Sigmoid colon (tissue), 7 donors: ENCODE results near the gene EPS8L2. TPM values are rescaled to one million over a fixed set of nuclear protein-coding genes. Genes with fewer than 3 reads are reported as not detected.

Experiments used
- DNase-seq: peaks from one replicate; pipeline ENCODE4 v3.0.0-alpha.2; 2019
- H3K27ac ChIP-seq, 4 donors: fragments of 200-600 bp; sonication (generic); one replicate each; pipeline ENCODE4 v1.5.1; 2016 to 2019; ENCODE audit warnings: mild to moderate bottlenecking in 1 of 4
- H3K27me3 ChIP-seq, 3 donors: fragments of 200-600 bp; sonication (generic); one replicate each; pipeline ENCODE4 v1.5.1; 2019; ENCODE audit warnings: mild to moderate bottlenecking in 1 of 3
- H3K36me3 ChIP-seq, 4 donors: fragments of 200-600 bp; sonication (generic); one replicate each; pipeline ENCODE4 v1.5.1; 2016 to 2019
- H3K4me1 ChIP-seq, 4 donors: fragments of 200-600 bp; sonication (generic); one replicate each; pipeline ENCODE4 v1.5.1; 2017 to 2019
- H3K4me3 ChIP-seq, 4 donors: fragments of 200-600 bp; sonication (generic); one replicate each; pipeline ENCODE4 v1.5.1; 2017 to 2019; ENCODE audit warnings: mild to moderate bottlenecking in 2 of 4, moderate library complexity in 1 of 4
- H3K9me3 ChIP-seq, 4 donors: fragments of 200-600 bp in 3 of 4; sonication (generic) in 3 of 4; one replicate each; pipeline versions ENCODE4 v1.5.1 to v1.6.1; 2013 to 2019
- EP300 ChIP-seq, 4 donors: sonication (generic); formaldehyde crosslinking; IDR thresholded peaks; one replicate each; pipeline ENCODE4 v1.6.1; 2017; ENCODE audit warnings: antibody characterized with exemption in 4 of 4
- POLR2A ChIP-seq, 2 donors: fragments of 450-650 bp; IDR thresholded peaks; one replicate each; pipeline ENCODE4 v1.6.1; 2016; ENCODE audit warnings: antibody characterized with exemption in 2 of 2, mild to moderate bottlenecking in 2 of 2, moderate library complexity in 2 of 2
- POLR2AphosphoS5 ChIP-seq, 4 donors: sonication (generic); formaldehyde crosslinking; IDR thresholded peaks; one replicate each; pipeline ENCODE4 v1.6.1; 2017; ENCODE audit warnings: antibody characterized with exemption in 4 of 4
- WGBS, 2 donors: extraction: QIAGEN DNeasy Blood & Tissue Kit; methylation state at CpG; one replicate each; pipeline ENCODE4 v1.1.7; 2013; 5-methylcytosine and 5-hydroxymethylcytosine counted together
- intact Hi-C: fragments of 100-400 bp; cut with DNase I; formaldehyde crosslinking; loops from one replicate; pipeline ENCODE4 v1.15.1; 2023
- polyA plus RNA-seq, 3 donors: library from polyadenylated mRNA; stranded (reverse); fragments of 200-250 nt; gene quantifications; one replicate each; pipeline ENCODE4 v1.2.3, GENCODE V29; 2013
- total RNA-seq, 4 donors: library from RNA; depleted of rRNA; stranded (reverse); fragments of >200 nt; gene quantifications; one replicate each; pipeline ENCODE4 v1.1.0, GENCODE V29; 2016
- TF ChIP-seq, protein P1 (sequence below), 4 experiments: fragments of 450-650 bp in 3 of 4; fragments of 200-600 bp in 1 of 4; IDR thresholded peaks; one replicate each; pipeline ENCODE4 v1.5.1; 2016 to 2019; ENCODE audit warnings: antibody characterized with exemption in 4 of 4, mild to moderate bottlenecking in 3 of 4, moderate library complexity in 2 of 4
- donor health status: healthy with polysubstance abuse.
- donor health status: Bipolar disorder and iron deficiency.
- donor health status: healthy.

Gene EPS8L2
- total and polyA plus RNA-seq, 7 donors, result 5.4 to 168 (median 15.6) TPM

DNA sequence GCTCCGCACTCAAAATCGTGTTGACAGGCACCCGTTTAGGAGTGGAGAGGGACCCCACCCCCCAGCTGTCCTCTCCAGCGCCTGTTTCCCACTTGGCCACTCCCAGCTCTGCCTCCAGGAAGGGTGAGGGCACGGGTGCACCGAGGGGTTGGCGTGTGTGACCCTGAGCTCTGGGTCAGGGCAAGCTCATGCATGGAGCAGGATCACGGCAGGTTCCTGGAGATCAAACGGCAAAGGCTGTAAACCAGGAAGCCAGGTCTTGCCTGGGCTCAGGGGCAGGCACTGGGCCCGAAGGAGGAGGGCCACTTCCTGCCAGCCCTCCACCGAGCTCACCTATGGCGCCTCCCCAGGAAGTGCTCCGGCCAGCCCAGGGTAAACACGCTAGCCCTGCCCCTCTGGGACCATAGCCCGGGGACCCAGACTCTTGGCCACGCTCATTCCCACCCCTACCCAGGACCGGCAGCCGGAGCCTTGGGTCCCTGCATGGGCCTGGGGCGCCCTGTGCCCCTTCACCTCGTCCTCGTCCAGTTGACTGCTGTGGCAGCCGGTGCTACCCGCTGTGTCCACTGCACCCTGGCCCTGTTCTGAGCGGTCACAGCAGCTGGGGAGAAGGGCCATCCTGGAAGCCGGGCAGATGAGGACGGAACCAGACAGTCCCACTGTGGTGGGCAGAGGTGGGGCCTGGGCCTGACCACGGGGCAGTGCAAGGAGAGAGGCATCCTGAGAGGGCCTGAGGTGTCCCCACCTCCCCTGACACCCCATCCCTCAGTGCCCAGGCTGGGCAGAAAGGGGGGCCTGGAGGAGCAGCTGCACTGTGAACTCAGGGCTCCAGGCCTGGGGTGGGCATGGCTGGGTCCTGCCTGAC is 1.0 kb upstream of the EPS8L2 start:
- H3K4me1 ChIP-seq, result peaks cover 0 to 43% (median 26%) of the 10 kb centered on the region in 4 donors
- H3K9me3 ChIP-seq, result no peaks in the 10 kb centered on the region
- intact Hi-C loops, result no loop called here
- peaks cover 3 to 35% (median 11%) of the 10 kb centered on the region in 3 donors for H3K27me3 ChIP-seq
- TF ChIP-seq POLR2AphosphoS5 (IDR thresholded peaks at IDR 0.05), result peak in 1 of 4 donors; percentile 23
- TF ChIP-seq, protein P1, sequence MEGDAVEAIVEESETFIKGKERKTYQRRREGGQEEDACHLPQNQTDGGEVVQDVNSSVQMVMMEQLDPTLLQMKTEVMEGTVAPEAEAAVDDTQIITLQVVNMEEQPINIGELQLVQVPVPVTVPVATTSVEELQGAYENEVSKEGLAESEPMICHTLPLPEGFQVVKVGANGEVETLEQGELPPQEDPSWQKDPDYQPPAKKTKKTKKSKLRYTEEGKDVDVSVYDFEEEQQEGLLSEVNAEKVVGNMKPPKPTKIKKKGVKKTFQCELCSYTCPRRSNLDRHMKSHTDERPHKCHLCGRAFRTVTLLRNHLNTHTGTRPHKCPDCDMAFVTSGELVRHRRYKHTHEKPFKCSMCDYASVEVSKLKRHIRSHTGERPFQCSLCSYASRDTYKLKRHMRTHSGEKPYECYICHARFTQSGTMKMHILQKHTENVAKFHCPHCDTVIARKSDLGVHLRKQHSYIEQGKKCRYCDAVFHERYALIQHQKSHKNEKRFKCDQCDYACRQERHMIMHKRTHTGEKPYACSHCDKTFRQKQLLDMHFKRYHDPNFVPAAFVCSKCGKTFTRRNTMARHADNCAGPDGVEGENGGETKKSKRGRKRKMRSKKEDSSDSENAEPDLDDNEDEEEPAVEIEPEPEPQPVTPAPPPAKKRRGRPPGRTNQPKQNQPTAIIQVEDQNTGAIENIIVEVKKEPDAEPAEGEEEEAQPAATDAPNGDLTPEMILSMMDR (IDR thresholded peaks at IDR 0.05), result no peak
- TF ChIP-seq POLR2A (IDR thresholded peaks at IDR 0.05), result peak in 1 of 2 donors; percentile 49
- TF ChIP-seq EP300 (IDR thresholded peaks at IDR 0.05), result no peak
- H3K36me3 ChIP-seq, result peaks cover 0 to 22% (median 8%) of the 10 kb centered on the region in 4 donors
- H3K27ac ChIP-seq, result peak overlapping the region; percentile 59 to 83 (median 76)
- 14 to 60% methylated on average over 27 of the region's 27 CpGs for WGBS, 2 donors
- peak overlapping the region in 3 of 4 donors; percentile 49 to 64 (median 53) for H3K4me3 ChIP-seq
- DNase-seq, result peak; percentile 69

DNA sequence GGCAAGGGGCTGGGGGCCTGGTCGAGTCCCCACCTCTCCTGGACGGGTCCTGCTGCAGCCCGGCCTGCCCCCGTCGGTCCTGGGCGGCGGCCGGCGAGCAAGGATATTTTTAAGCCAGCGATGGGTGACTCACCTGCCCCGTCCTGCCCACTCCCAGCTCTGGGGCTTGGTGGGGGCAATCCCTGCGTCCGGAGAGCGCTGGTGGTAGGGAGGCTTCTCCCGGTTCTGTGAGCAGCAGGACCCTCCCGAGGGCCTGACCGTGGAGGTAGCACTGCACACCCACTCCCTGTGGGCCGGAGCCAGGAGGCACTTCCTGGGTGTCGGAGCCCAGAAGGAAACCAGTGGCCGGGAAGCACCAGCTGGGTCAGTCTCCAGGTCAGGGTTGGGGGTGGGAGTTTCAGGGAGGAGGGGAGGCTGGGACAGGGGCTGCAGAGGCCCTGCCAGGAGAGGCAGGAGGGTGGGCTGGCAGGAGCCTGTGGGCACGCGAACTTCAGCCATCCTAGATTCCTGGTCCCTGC is 467 bp downstream of the EPS8L2 start:
- 2 to 12% methylated on average over 22 of the region's 22 CpGs for WGBS, 2 donors
- peaks cover 3 to 43% (median 14%) of the 10 kb centered on the region in 3 donors for H3K27me3 ChIP-seq
- intact Hi-C loops, result no loop called here

DNA sequence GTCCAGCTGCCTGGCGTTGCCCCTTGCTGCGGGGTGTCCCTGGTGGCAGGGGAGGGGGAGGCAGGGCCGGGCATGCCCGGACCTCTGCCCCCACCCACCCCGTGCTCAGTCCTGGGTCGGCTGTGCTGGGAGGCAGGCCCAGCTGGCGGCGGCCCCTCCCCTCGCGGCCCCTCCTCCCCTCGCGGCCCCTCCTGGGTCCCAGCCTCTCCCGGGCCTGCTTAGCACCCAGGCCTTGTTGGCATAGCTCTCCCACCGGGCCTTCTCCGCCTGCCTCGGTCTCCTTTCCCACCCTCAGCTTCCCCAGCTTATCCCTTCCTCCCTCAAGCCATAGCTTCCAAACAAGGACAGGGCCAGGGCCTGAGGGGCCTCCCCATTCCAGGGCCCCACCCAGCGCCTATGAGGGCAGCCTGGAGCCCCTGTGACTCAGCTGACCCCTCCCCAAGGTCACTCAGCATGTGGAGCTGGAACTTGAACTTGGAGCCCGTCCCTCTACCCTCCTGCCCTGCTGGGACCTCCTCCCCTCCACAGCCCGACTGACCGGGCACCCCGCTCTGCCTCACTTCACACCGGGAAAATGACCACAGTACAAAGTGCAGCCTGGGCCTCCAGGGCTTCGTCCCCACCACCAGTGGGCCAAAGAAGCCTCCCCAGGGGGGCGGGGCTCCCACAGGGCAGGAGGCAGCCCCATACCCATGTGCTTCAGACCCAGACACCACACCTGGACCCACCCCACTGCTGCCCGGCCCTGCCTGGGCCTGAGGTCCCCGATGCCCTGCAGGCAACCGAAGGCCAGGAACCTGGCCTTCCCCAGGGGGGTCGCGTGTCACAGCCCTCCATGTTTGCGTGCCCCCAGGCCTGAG is 1.2 kb downstream of the EPS8L2 start:
- Histone ChIP-seq H3K27ac (peak overlapping the region; percentile 59 to 83 (median 76)), H3K4me3 (peak overlapping the region; percentile 42 to 64 (median 51)), H3K36me3 (peaks cover 0 to 5% (median 4%) of the 10 kb centered on the region in 4 donors), H3K27me3 (peaks cover 3 to 43% (median 14%) of the 10 kb centered on the region in 3 donors), H3K4me1 (peaks cover 0 to 42% (median 30%) of the 10 kb centered on the region in 4 donors), H3K9me3 (no peaks in the 10 kb centered on the region)
- intact Hi-C loops, result no loop called here
- DNase-seq, result no peak
- WGBS, 2 donors, result 11 to 38% methylated on average over 30 of the region's 30 CpGs
- TF ChIP-seq POLR2AphosphoS5 (IDR thresholded peaks at IDR 0.05) (no peak), POLR2A (IDR thresholded peaks at IDR 0.05) (no peak), EP300 (IDR thresholded peaks at IDR 0.05) (no peak)
- TF ChIP-seq, protein P1 (IDR thresholded peaks at IDR 0.05), result no peak

More for the DNA sequence above, 467 bp downstream of the EPS8L2 start:
- Histone ChIP-seq H3K9me3 (no peaks in the 10 kb centered on the region), H3K36me3 (peaks cover 0 to 11% (median 5%) of the 10 kb centered on the region in 4 donors), H3K4me1 (peaks cover 0 to 43% (median 30%) of the 10 kb centered on the region in 4 donors), H3K27ac (peak overlapping the region; percentile 59 to 83 (median 76)), H3K4me3 (peak overlapping the region; percentile 42 to 64 (median 51))
- DNase-seq, result no peak
- no peak for TF ChIP-seq POLR2AphosphoS5 (IDR thresholded peaks at IDR 0.05)
- TF ChIP-seq POLR2A (IDR thresholded peaks at IDR 0.05), result no peak
- TF ChIP-seq EP300 (IDR thresholded peaks at IDR 0.05), result no peak
- TF ChIP-seq, protein P1 (IDR thresholded peaks at IDR 0.05), result no peak

DNA sequence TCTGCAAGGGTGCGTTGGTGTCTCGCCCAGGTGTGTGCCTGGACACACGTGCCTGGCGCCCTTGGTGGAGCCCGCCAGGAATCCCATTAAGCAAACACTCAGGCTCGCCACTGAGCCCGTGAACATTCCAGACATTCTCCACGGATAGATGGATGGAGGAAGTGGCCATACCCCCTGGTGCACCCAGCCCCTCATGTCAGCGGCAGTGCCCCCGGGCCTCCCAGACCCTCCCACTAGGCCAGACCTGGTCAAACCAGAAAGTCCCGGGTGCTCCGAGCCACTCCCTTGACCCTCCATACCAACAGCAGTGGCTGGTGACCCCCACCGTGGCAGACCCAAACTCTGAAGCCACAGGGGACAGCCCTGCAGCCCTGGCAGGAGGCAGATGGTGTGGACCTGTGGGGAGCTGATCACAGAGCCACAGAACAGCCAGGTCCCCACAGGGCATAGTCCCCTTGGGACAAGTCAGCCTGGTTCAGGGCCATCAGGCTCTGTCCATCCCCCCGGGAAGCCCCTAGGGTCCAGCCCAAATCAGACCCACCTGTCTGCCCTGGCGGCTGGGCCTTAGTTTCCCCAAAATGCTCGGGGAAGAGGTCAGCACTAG is 1.9 kb downstream of the EPS8L2 start:
- DNase-seq, result no peak
- H3K27ac ChIP-seq, result peak overlapping the region in 3 of 4 donors; percentile 71 to 83 (median 80)
- H3K4me3 ChIP-seq, result no peak overlapping the region
- 30 to 71% methylated on average over 16 of the region's 16 CpGs for WGBS, 2 donors
- intact Hi-C loops, result no loop called here
- TF ChIP-seq POLR2AphosphoS5 (IDR thresholded peaks at IDR 0.05), result no peak
- no peak for TF ChIP-seq POLR2A (IDR thresholded peaks at IDR 0.05)
- TF ChIP-seq, protein P1 (IDR thresholded peaks at IDR 0.05), result no peak
- TF ChIP-seq EP300 (IDR thresholded peaks at IDR 0.05), result no peak
- peaks cover 0 to 34% (median 29%) of the 10 kb centered on the region in 4 donors for H3K4me1 ChIP-seq
- peaks cover 0 to 5% (median 0%) of the 10 kb centered on the region in 4 donors for H3K36me3 ChIP-seq
- H3K9me3 ChIP-seq, result no peaks in the 10 kb centered on the region
- H3K27me3 ChIP-seq, result peaks cover 3 to 46% (median 14%) of the 10 kb centered on the region in 3 donors
